Measurements from ENCODE around the gene PLXNB1.

PLXNB1 gene

DNA sequence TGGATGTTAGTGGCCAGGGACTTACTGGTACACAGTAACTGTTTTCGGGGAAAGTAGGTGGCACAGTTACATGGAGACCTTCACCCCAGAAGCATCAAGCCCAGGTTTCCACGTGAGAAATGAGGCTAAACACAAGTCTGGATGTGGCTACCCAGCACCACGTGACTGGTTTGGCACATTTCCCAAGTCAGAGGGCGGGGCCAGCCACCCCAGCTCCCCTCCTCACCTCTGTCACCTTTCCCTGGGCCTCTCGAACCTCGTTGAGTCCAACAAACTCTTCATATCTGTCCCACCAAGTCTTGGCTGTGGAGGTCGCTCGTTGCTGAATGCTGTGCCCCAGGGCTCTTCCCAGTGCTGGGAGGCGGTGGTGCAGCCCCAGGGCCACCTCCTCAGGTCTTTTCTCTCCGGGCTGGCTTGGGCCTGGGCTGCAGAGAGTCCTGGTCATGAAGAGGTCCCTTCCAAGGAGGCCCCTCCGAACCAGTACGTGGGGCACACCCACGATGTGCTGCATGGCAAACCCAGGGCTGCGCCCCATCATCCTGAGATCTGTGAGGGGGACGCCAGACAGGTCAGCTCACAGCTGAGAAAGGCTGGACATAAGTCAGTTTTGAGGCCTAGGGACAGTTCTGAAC lies 4.8 kb upstream of the PLXNB1 start:
- DNase-seq (ENCODE audit: low read depth in 2 of 2): no peak

DNA sequence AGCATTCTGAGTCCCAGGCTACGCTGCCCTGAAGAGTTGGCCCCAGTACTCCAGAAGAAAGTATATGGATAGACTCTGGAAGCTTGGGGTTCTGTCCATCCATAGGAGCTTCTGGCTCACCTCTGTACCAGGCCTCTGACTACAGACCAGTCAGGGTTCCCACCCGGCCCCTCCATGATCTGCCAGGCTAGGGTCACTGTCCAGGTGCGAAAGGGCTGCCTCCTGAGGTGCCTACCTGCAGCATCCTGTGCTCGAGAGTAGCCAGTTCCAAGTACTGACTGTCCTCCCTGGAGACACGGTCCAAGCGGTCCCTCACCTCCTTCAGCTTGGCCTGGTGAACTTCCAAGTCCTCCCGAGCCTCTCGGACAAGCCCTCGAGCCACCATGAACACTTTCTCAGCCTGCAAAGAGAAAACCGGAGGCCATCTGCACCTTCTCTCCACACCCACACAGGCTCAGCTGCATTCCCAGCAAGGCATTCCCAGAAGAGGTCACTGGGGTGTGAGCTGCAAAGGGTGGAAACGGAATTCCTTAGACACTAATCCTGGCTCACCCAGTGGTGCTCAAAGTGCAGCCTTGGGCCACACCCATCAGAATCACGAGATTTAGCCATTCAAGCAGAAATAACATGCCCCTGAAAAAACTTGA lies 3.7 kb upstream of the PLXNB1 start:
- no peak for DNase-seq (ENCODE audit: low read depth in 2 of 2)

GRCh38 chr3:48432411-48433371 lies 2.8 kb upstream of the PLXNB1 start:
- DNase-seq (ENCODE audit: low read depth in 2 of 2): no peak

DNA sequence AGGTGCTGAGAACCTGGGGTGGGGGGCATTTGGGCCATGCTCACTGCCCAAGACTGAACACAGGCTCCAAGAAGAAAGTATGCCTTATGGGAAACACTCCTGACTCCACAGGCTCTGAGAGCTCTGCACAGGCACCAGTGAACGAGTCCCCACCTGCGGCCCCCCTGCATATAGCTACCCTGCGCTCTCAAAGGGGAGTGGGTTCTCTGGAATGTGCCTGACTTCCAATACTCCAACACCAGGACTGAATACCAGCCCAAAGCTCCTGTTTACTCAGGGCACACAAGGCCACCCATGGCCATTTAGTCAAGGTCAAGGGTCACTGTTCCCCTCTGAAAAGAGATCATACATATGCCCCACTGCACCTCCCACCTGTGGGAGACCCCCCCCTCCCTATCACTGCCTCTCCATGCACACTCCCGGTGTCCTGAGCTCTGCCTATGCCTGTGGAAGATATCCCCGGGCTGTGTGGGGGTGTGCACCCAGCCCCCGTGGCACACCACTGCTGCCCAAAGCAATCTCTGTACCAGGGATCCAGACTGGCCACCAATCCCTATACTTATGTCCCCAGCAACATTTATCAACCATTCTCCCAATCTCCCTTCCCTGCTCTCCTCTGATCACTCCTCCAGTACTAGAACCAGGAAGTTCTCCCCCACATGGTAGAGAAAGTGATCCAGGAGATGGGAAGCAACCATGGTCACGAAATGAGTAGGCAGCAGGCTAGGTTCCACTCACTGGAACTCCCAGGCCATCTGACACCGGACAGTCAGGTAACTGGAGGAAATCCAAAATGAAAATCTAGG lies 1.5 kb upstream of the PLXNB1 start:
- DNase-seq (ENCODE audit: low read depth in 2 of 2): no peak

DNA sequence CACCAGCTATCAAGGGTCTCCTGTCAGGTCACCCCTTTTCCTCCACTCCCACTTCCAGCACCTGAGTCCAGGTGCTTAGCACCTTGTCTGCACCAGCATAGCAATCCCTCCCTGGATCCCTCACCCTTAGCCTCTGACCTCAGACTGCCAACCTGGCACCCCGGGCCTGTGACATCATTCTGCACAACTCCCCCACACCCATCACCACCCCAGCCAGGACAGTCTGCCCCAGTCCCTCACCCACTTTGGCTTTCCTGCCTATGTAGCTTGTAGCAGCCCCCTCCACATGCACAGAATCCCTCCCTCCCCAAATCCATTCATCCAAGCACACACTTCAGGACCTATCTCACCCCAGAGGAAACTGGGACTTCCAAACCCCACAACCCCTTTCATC lies 819 bp upstream of the PLXNB1 start:
- DNase-seq (ENCODE audit: low read depth in 2 of 2): no peak

DNA sequence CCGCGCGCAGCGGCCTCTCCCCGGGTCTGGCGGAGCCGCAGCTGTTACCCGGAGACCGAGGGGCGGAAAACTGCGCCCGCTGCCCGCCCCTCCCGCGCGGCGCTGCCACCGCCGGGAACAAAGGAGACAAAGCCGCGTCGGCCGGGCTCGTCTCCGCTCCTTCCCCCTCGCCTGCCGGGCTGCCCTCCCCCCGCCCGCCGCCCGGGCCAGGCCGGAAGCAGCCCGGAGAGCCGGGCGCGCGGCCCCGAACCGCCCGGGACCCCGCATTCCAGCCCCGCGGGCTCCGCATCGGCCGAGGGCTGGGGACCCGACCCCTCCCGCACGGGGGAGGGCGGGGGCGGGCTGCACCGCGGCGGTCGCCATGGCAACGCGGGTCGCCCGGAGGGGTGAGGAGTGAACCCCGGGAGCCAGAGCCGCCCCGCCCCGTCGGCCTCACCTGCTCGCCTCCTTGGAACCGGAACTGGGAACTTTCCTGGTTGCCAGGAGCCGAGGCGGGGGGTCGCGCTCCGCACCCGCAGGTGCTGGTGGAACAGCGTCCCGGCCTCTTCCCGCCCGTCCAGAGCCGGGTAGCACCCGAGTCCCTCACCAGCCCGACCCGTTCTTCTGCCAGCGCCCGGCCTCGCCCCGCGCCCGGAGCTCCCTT lies 448 bp downstream of the PLXNB1 start:
- peak; percentile 34 to 48 for DNase-seq (ENCODE audit: low read depth in 2 of 2)

DNA sequence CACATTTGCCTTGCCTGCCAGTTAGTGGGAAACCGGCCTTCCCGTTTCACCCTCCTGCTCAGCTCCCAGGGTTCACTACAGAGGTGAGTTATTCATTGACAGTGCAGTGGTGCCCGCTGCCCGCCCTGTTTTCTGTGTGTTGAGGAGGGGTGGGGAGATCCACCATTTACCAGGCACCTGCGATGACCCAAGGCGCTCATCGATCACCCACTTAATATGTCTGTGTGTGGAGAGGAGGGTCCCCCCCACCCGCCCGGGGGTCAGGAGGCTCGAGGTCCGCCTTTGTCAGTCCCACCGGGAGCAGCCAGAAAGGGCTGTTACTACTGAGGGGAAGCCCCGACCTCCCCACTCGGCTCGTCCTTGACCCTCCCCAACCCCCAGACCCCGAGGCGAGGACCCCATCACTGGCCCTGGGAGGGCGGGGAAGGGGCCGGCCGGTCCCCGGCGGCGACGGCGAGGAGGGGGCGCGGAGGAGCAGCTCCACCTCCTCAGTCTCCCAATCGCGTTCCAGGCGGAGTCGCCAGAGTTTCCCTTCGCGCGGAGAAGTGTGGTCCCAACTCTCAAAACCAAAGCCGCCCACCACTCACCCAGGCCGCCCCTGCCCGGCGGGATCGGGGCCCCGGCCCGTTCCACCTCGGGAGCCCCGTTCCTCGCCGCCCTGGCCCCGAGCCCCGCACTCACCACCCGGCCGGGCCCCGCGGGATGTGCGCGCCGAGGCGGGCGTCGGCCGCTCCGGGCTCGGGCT lies 1.1 kb downstream of the PLXNB1 start:
- DNase-seq (ENCODE audit: low read depth in 2 of 2): no peak

DNA sequence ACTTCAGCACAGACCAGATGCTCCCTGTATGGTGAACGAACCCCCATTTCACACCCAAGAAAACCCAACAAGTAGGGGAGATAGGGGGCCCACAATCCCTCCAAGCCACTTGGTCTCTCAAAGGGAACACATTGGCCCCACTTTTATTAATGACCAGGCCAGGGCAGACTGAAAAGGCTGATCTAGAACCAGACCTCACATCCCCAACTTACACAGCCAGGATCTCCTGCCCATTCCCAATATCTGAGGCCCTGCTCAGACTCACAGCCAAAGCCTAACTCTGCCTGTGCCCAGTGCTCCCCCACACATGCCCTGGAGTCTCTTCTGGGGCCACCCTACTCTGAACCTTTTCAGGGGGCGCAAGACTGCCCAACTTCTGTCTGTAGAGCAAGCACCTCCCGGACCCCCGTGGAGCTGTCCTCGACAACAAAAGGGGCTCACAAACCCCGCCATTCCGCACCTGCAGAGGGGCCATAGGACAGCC lies 1.8 kb downstream of the PLXNB1 start:
- DNase-seq (ENCODE audit: low read depth in 2 of 2): no peak

- no peak for DNase-seq (ENCODE audit: low read depth in 2 of 2)
Observed at GRCh38 chr3:48427630-48427962, 2.3 kb downstream of the PLXNB1 start.

- DNase-seq (ENCODE audit: low read depth in 2 of 2): no peak
Observed at GRCh38 chr3:48426944-48427629, 2.8 kb downstream of the PLXNB1 start.

DNA sequence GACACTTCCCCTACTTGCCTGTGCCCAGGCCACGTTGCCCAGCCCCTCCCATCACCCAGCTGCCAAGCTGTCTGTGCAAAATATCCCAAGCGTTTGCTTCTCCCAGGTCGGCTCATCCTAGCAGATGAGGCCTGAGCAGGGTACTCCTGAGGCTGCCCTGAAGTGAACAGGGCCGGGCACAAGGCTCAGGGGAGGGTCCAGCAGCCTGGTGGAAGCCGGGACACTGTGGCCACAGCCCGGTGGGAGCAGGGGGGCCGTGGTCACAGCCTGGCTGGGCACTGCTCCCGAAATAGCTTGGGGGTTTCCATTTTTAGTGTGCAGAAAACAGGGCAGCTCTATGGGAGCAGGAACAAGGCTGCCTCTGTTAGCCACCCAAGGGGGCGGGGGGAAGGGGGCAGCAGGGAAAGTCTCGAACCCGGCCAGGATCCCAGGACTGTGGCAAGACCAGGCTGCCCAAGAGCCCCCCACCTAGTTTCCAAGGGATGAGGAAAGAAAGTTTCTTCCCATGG lies 3.4 kb downstream of the PLXNB1 start:
- no peak for DNase-seq (ENCODE audit: low read depth in 2 of 2)

DNA sequence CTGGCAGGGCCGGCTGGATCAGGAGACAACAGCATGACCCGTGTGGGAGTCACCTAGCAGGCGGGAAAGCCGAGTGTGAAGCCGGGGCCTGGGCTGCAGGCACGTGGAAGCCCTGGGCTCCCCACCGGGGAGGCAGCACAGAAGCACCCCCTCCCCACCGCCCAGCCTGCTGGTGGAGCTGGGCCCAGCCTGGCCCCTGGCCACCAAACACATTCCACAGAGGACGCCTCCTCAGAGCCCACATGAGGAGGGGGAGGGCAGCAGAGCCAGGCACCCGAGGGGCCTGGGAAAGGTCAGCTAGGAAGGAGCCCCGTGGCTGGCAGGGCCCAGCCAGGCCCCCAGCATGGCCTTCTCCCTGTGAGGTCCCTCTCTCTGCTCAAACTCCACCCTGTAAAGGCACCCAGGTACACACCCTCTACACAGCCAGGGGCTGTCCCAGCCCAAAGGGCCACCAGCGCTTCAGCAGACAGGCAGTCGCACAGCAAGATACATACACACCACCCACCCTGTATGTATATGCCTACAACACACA lies 4.5 kb downstream of the PLXNB1 start:
- DNase-seq (ENCODE audit: low read depth in 2 of 2): no peak

GRCh38 chr3:48423883-48424695 lies 5.8 kb downstream of the PLXNB1 start:
- DNase-seq (ENCODE audit: low read depth in 2 of 2): no peak

- no peak for DNase-seq (ENCODE audit: low read depth in 2 of 2)
Observed at GRCh38 chr3:48423241-48423882, 6.5 kb downstream of the PLXNB1 start.

DNA sequence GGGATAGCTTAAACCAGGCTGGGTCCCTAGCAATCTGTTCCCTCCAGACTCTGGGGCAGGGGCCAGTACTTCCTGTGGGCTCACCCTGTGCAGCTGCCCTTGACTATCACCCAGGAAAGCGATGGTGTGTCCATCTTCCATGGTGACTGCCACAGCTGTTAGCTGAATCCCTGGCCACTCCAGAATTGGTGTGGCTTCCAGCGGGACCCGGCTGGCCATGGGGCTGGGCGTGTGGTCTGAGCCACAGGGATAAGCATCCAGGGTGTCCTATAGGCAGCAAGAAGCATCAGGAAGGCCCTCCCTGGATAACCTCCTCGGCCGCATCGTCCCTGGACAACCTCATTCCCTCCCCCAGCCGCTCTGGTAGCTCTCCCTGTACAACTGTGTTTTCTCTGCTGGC lies 7.2 kb downstream of the PLXNB1 start:
- no peak for DNase-seq (ENCODE audit: low read depth in 2 of 2)

GRCh38 chr3:48422272-48422671 lies 7.6 kb downstream of the PLXNB1 start:
- no peak for DNase-seq (ENCODE audit: low read depth in 2 of 2)

DNA sequence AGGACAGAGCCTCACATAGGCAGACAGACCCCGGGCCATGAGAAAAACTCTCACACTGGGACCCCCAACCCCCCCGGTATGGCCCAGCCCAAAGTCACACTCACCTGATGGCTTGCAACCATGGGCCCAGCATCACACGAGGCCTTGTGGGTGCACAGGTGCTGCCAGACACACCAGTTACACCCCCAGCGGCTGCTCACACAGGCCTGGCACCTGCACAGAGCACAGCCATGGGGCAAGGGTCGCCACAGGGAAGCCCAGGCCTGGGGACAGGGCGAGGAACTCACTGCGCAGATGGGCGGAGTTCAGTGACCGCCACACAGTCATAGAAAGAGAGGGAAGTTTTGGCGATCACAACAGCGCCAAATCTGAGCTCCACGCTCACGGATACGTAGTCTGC lies 9.3 kb downstream of the PLXNB1 start:
- no peak for DNase-seq (ENCODE audit: low read depth in 2 of 2)

DNA sequence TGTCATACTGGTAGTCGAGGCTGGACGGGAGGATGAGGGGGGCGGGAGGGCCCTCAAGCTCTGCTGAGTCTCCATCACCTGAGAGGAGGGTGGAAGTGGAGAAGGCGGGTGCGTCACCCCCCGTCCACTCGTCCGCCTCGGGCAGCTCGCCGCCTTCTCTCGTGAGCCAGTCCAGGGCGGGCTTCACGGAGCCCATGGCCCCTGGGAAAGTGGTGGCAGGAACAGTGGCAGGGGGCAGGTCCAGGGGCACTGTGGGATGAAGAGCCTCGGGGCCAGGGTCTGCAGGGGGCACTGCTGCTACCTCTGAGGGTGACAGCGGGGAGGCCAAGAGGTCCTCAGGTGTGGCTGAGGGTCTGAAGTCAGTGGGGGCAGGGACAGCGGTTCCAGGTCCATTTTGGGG lies 10.3 kb downstream of the PLXNB1 start:
- DNase-seq (ENCODE audit: low read depth in 2 of 2): no peak
